DND-41 (cell line): ENCODE results near the gene SRSF12.

Experiments
- ATAC-seq: fragments of 200-7000 bp; cut with Tn5 transposase; 3 replicates; pipeline ENCODE4 v1.9.1; 2021; ENCODE audit warnings: low read depth; ENCODE audit not compliant: insufficient read depth
- DNase-seq: peaks from one replicate; pipeline ENCODE4 v3.0.0-alpha.2; 2020
- H2AFZ ChIP-seq: 2 replicates; pipeline ENCODE4 v1.6.0; 2012; ENCODE audit warnings: low read depth, low read length
- H3K27ac ChIP-seq: 2 replicates; pipeline ENCODE4 v1.5.1; 2012; ENCODE audit warnings: low read length, inconsistent platforms
- H3K27me3 ChIP-seq: fragments of 200-600 bp; sonication (generic); 2 replicates; pipeline ENCODE4 v1.6.0; 2012; ENCODE audit warnings: low read length, mild to moderate bottlenecking, inconsistent platforms; ENCODE audit not compliant: insufficient read depth, poor library complexity
- H3K36me3 ChIP-seq: 2 replicates; pipeline ENCODE4 v1.5.1; 2012; ENCODE audit warnings: low read length, inconsistent platforms; ENCODE audit not compliant: insufficient read depth
- H3K4me1 ChIP-seq: 2 replicates; pipeline ENCODE4 v1.5.1; 2012; ENCODE audit warnings: mild to moderate bottlenecking, low read length; ENCODE audit not compliant: insufficient read depth
- H3K4me2 ChIP-seq: 2 replicates; pipeline ENCODE4 v1.6.0; 2012; ENCODE audit warnings: mild to moderate bottlenecking, moderate library complexity, low read length, inconsistent platforms; ENCODE audit not compliant: insufficient read depth
- H3K4me3 ChIP-seq, 2 experiments: fragments of 200-600 bp in 1 of 2; shearing (Covaris generic) in 1 of 2; 2 replicates each; pipeline ENCODE4 v1.5.1; 2012 to 2016; ENCODE audit warnings: inconsistent platforms in 2 of 2, low read length in 2 of 2, mild to moderate bottlenecking in 2 of 2, low read depth in 1 of 2, moderate library complexity in 1 of 2
- H3K79me2 ChIP-seq: 2 replicates; pipeline ENCODE4 v1.6.0; 2012; ENCODE audit warnings: low read length, inconsistent platforms; ENCODE audit not compliant: insufficient read depth
- H3K9ac ChIP-seq: 2 replicates; pipeline ENCODE4 v1.6.0; 2012; ENCODE audit warnings: low read depth, mild to moderate bottlenecking, inconsistent platforms, low read length, moderate library complexity
- H3K9me3 ChIP-seq: 2 replicates; pipeline ENCODE4 v1.5.1; 2012; ENCODE audit warnings: low read length, moderate library complexity, mild to moderate bottlenecking, inconsistent platforms; ENCODE audit not compliant: insufficient read depth, severe bottlenecking
- H4K20me1 ChIP-seq: 2 replicates; pipeline ENCODE4 v1.6.0; 2012; ENCODE audit warnings: low read length; ENCODE audit not compliant: insufficient read depth
- CTCF ChIP-seq: IDR thresholded peaks from 2 replicates; pipeline ENCODE4 v1.5.1; 2012; ENCODE audit warnings: borderline replicate concordance, low read length, moderate library complexity, mild to moderate bottlenecking; ENCODE audit not compliant: poor library complexity, severe bottlenecking; ENCODE audit errors: extremely low read depth
- EZH2 ChIP-seq: IDR thresholded peaks from 3 replicates; pipeline ENCODE4 v1.6.1; 2012; ENCODE audit warnings: borderline replicate concordance, low read depth, mild to moderate bottlenecking, moderate library complexity, low read length, inconsistent platforms; ENCODE audit not compliant: severe bottlenecking

Gene SRSF12

GRCh38 chr6:89054208-89054607 is 63.7 kb downstream of the SRSF12 start:
- H3K4me1 ChIP-seq = no peaks in the 10 kb centered on the region
- no peak overlapping the region for H3K4me2 ChIP-seq
- no peak overlapping the region for H3K27ac ChIP-seq
- H3K4me3 ChIP-seq = no peak overlapping the region
- no peaks in the 10 kb centered on the region for H3K79me2 ChIP-seq
- H3K27me3 ChIP-seq = no peaks in the 10 kb centered on the region
- H4K20me1 ChIP-seq = no peaks in the 10 kb centered on the region
- H3K36me3 ChIP-seq = no peaks in the 10 kb centered on the region
- TF ChIP-seq CTCF = no peak
- no peak for TF ChIP-seq EZH2
- no peak overlapping the region for H3K9ac ChIP-seq
- DNase-seq (no peak), ATAC-seq (no peak)
- no peak overlapping the region for H2AFZ ChIP-seq
- no peaks in the 10 kb centered on the region for H3K9me3 ChIP-seq

- Histone ChIP-seq H3K27me3 (no peaks in the 10 kb centered on the region), H3K9me3 (no peaks in the 10 kb centered on the region), H2AFZ (no peak overlapping the region), H3K36me3 (no peaks in the 10 kb centered on the region), H3K4me2 (no peak overlapping the region), H3K27ac (no peak overlapping the region), H3K4me3 (no peak overlapping the region), H3K79me2 (no peaks in the 10 kb centered on the region), H3K4me1 (no peaks in the 10 kb centered on the region), H4K20me1 (no peaks in the 10 kb centered on the region), H3K9ac (no peak overlapping the region)
- no peak for ATAC-seq
- no peak for DNase-seq
- TF ChIP-seq EZH2 (no peak), CTCF (no peak)
Measured at GRCh38 chr6:89051676-89052075, 66.2 kb downstream of the SRSF12 start.

GRCh38 chr6:89050697-89051096 is 67.2 kb downstream of the SRSF12 start:
- Histone ChIP-seq H3K4me1 (no peaks in the 10 kb centered on the region), H2AFZ (no peak overlapping the region), H3K9ac (no peak overlapping the region), H3K36me3 (no peaks in the 10 kb centered on the region), H3K4me3 (no peak overlapping the region), H4K20me1 (no peaks in the 10 kb centered on the region), H3K79me2 (no peaks in the 10 kb centered on the region), H3K4me2 (no peak overlapping the region), H3K27me3 (no peaks in the 10 kb centered on the region), H3K27ac (no peak overlapping the region), H3K9me3 (no peaks in the 10 kb centered on the region)
- TF ChIP-seq CTCF = no peak
- TF ChIP-seq EZH2 = no peak
- ATAC-seq (no peak), DNase-seq (no peak)

- no peaks in the 10 kb centered on the region for H3K36me3 ChIP-seq
- TF ChIP-seq EZH2 (no peak), CTCF (no peak)
- DNase-seq (no peak), ATAC-seq (no peak)
- H3K27me3 ChIP-seq = no peaks in the 10 kb centered on the region
- no peaks in the 10 kb centered on the region for H3K4me1 ChIP-seq
- H3K27ac ChIP-seq = no peak overlapping the region
- H4K20me1 ChIP-seq = no peaks in the 10 kb centered on the region
- H2AFZ ChIP-seq = no peak overlapping the region
- H3K4me2 ChIP-seq = no peak overlapping the region
- H3K79me2 ChIP-seq = no peaks in the 10 kb centered on the region
- no peaks in the 10 kb centered on the region for H3K9me3 ChIP-seq
- H3K9ac ChIP-seq = no peak overlapping the region
- no peak overlapping the region for H3K4me3 ChIP-seq
Measured at GRCh38 chr6:89050155-89050554, 67.7 kb downstream of the SRSF12 start.
